Pancreas (tissue), 10 donors: ENCODE results near the gene ROR2. TPM values are rescaled to one million over a fixed set of nuclear protein-coding genes. Genes with fewer than 3 reads are reported as not detected.
A peak's percentile ranks its signal among the peaks of the same experiment; 100 is the strongest.

Experiments
- ATAC-seq, 4 donors: fragments of 200-7000 bp; cut with Tn5 transposase; one replicate each; pipeline versions ENCODE4 v1.8.0 to v1.9.1; 2020; ENCODE audit warnings: mild to moderate bottlenecking in 4 of 4, moderate library complexity in 4 of 4
- DNase-seq, 6 donors: peaks; one replicate each; pipeline ENCODE4 v3.0.0-alpha.2; 2020
- FAIRE-seq: peaks from 2 replicates; lab custom pipeline; 2012; peaks lifted over from hg19 to GRCh38; lab: Jason Lieb, UNC
- H3K27ac ChIP-seq, 4 donors: fragments of 200-600 bp; sonication (generic); 1 replicate in 3 of 4; 2 replicates in 1 of 4; pipeline versions ENCODE4 v1.5.0 to v1.8.0; 2020
- H3K27me3 ChIP-seq, 4 donors: fragments of 200-600 bp; one replicate each; pipeline ENCODE4 v1.8.0; 2021
- H3K36me3 ChIP-seq, 3 donors: fragments of 200-600 bp; sonication (generic) in 1 of 3; one replicate each; pipeline versions ENCODE4 v1.5.0 to v1.8.0; 2020 to 2021
- H3K4me1 ChIP-seq, 3 donors: fragments of 200-600 bp; one replicate each; pipeline ENCODE4 v1.8.0; 2021
- H3K4me3 ChIP-seq, 4 donors: fragments of 200-600 bp; sonication (generic) in 2 of 4; one replicate each; pipeline versions ENCODE4 v1.5.0 to v1.8.0; 2020 to 2021
- H3K9me3 ChIP-seq, 4 donors: fragments of 200-600 bp; one replicate each; pipeline ENCODE4 v1.8.0; 2021
- WGBS, 2 donors: extraction: QIAGEN DNeasy Blood & Tissue Kit; methylation state at CpG; one replicate each; pipeline ENCODE4 v1.1.7; 2013; 5-methylcytosine and 5-hydroxymethylcytosine counted together
- intact Hi-C, 3 donors: fragments of 100-400 bp; cut with DNase I; formaldehyde crosslinking; loops; one replicate each; pipeline versions ENCODE4 v1.11.1 to v1.14.2; 2022
- polyA plus RNA-seq, 2 donors: library from polyadenylated mRNA; stranded (reverse); fragments of 200-250 nt; gene quantifications; one replicate each; pipeline ENCODE4 v1.2.3, GENCODE V29; 2013
- total RNA-seq, 6 donors: library from RNA; stranded (reverse); fragmentation: NEBNext Ultra II Directional in 4 of 6; extraction: Animal tissue kit (Norgen Biotek cat#: 25700) in 4 of 6; gene quantifications; one replicate each; pipeline versions ENCODE4 v1.2.1 to v1.2.4, GENCODE V29; 2021 to 2023
- TF ChIP-seq, protein P1 (sequence below), 4 donors: fragments of 200-600 bp; sonication (generic) in 3 of 4; IDR thresholded peaks; one replicate each; pipeline versions ENCODE4 v1.5.0 to v1.8.0; 2021; ENCODE audit warnings: antibody characterized with exemption in 4 of 4
- donor health status: healthy with polysubstance abuse.
- donor health status: DM: no; HTN: no; CAD: no; lungs with moderate emphysema.
- donor health status: DM: no; HTN: no; CAD: no.
- donor health status: control.
- donor health status: control.
- donor health status: Bipolar disorder and iron deficiency.
- donor health status: DM: yes; HTN: yes; CAD: no.
- donor health status: DM: no; HTN: no; CAD: no.
- donor health status: DM: no; HTN: no; CAD: no.
- donor health status: DM: yes; HTN: yes; CAD: no.

Gene ROR2
- total and polyA plus RNA-seq, 8 donors = 0.67 to 6.3 (median 1.2) TPM

DNA sequence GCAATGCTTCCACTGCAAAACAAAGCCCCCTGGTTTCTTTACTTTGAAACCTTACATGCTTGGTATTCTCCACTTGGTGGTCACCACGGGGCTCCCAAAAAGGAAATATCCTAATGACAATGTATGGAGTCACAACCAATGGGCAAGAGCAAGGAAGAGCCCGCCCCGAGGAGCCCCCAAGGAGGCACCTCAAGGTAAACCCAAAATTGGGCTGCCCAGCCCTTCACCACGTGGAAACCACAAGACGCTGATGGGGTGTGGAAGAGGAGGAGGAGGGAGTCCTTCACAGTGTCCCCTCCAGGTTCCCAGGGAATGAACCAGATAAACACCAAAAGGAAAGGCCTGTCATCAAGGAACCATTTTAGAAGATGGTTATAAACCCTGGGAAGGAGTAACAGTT is 3.8 kb downstream of the ROR2 start:
- TF ChIP-seq, protein P1, sequence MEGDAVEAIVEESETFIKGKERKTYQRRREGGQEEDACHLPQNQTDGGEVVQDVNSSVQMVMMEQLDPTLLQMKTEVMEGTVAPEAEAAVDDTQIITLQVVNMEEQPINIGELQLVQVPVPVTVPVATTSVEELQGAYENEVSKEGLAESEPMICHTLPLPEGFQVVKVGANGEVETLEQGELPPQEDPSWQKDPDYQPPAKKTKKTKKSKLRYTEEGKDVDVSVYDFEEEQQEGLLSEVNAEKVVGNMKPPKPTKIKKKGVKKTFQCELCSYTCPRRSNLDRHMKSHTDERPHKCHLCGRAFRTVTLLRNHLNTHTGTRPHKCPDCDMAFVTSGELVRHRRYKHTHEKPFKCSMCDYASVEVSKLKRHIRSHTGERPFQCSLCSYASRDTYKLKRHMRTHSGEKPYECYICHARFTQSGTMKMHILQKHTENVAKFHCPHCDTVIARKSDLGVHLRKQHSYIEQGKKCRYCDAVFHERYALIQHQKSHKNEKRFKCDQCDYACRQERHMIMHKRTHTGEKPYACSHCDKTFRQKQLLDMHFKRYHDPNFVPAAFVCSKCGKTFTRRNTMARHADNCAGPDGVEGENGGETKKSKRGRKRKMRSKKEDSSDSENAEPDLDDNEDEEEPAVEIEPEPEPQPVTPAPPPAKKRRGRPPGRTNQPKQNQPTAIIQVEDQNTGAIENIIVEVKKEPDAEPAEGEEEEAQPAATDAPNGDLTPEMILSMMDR (IDR thresholded peaks at IDR 0.05) = no peak
- Histone ChIP-seq H3K9me3 (no peaks in the 10 kb centered on the region), H3K27ac (no peak overlapping the region), H3K36me3 (no peaks in the 10 kb centered on the region), H3K4me3 (no peak overlapping the region), H3K27me3 (peaks cover 0 to 10% (median 3%) of the 10 kb centered on the region in 4 donors), H3K4me1 (peaks cover 0 to 16% (median 3%) of the 10 kb centered on the region in 3 donors)
- FAIRE-seq (no peak), DNase-seq (no peak), ATAC-seq (no peak)
- WGBS, 2 donors = 77 to 80% methylated on average over 5 of the region's 5 CpGs
- intact Hi-C loops = no loop called here

DNA sequence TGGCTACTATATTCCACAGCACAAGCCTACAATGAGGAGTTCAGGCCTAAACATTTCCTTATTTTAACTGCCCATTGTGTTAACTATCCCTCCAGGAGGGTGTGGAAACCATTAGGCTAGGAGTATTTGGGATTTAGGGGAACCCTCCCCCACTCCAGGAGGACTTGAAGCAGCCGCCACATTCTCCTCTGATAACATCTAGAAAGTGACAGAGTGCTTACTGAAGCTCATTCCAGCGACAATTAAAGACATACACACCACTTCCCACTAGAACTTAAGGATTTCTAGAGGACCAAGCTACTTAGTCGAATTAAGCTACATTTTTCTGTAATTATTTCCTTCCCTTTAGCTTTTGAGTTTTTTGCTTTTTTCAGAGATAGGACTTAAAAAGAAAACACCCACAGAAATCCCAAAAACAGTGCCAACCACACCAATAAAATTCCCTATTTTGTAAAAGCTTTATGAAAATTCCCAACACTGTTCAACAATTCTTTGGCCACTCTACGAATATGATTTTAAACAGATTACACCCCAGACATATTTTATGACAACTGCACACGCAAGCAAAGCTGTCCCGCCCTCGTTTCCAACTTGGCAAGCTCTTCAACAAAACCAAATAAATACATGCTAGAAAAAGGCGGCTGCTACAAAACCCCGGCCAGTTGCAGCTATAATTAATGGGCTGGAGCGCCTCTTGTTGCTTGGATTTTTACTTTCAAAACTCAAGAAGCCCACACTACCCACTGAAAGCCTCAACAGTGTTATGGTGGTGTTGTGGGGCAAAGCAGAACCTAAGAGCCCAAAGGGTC is 4.5 kb downstream of the ROR2 start:
- Histone ChIP-seq H3K9me3 (no peaks in the 10 kb centered on the region), H3K4me3 (no peak overlapping the region), H3K27ac (no peak overlapping the region), H3K27me3 (peaks cover 0 to 10% (median 3%) of the 10 kb centered on the region in 4 donors), H3K36me3 (no peaks in the 10 kb centered on the region), H3K4me1 (peaks cover 0 to 16% (median 3%) of the 10 kb centered on the region in 3 donors)
- 10 to 12% methylated on average over 10 of the region's 10 CpGs for WGBS, 2 donors
- DNase-seq (peak in 1 of 6 donors; percentile 5), ATAC-seq (peak in 3 of 4 donors; percentile 15 to 34 (median 17)), FAIRE-seq (peak; percentile 89)
- intact Hi-C loops = no loop called here
- TF ChIP-seq, protein P1 (IDR thresholded peaks at IDR 0.05) = no peak

DNA sequence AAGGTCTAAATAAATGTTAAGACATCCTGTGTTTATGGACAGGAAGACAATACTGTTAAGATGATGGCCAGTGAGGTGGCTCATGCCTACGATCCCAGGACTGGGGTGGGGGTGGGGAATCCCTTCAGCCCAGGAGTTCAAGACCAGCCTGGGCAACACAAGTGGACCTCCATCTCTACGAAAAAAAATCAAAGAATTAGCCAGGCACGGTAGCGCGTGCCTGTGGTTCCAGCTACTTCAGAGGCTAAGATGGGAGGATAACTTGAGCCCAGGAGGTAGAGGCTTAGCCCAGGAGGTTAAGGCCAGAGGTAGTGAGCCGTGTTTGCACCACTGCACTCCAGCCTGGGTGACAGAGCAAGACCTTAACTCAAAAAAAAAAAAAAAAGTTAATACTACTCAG is 5.3 kb downstream of the ROR2 start:
- Histone ChIP-seq H3K27ac (no peak overlapping the region), H3K9me3 (no peaks in the 10 kb centered on the region), H3K27me3 (peaks cover 0 to 10% (median 3%) of the 10 kb centered on the region in 4 donors), H3K36me3 (no peaks in the 10 kb centered on the region), H3K4me3 (no peak overlapping the region), H3K4me1 (peaks cover 0 to 16% (median 3%) of the 10 kb centered on the region in 3 donors)
- FAIRE-seq (no peak), ATAC-seq (no peak), DNase-seq (no peak)
- 75 to 84% methylated on average over 6 of the region's 6 CpGs for WGBS, 2 donors
- intact Hi-C loops = no loop called here
- TF ChIP-seq, protein P1 (IDR thresholded peaks at IDR 0.05) = no peak

DNA sequence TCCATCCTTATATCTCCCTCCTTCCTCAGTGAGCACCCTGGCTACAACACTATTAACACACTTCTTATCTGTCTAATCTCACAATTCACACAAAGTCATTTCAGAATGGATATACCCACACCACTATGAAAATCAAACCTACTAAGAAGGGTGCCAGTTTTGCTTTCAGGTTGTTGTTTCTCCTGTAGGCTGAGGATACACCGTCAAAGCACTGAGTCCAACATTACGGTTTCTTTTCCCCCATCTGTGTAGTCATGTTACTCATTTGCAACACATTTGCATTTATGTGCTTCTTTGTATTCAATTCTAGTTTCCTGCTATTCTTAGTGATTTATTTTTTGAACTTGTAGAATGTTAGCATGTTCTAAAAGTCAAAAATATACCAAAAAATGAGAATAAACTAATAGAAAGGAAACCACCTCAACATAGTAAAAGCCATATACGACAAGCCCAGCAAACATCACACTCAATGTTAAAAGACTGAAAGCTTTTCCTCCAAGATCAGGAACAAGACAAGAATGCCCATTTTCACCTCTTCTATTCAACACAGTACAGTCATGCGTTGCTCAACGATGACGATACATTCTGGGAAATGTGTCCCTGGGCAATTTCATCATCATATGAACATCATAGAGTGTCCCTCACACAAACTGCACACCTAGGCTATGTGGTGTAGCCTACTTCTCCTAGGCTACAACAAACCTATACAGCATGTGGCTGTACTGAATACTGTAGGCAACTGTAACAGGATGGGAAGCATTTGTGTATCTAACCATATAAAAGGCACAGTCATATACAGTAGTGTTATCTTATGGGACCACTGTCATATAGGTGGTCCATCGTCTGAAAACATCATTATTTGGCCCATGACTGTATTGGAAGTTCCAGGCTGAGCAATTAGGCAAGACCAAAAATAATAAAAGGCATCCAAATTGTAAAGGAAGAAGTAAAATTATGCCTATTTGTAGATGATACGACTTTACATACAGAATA is 6.3 kb downstream of the ROR2 start:
- no peaks in the 10 kb centered on the region for H3K36me3 ChIP-seq
- no peak overlapping the region for H3K4me3 ChIP-seq
- ATAC-seq (no peak), FAIRE-seq (no peak), DNase-seq (no peak)
- TF ChIP-seq, protein P1 (IDR thresholded peaks at IDR 0.05) = no peak
- WGBS, 2 donors = 86 to 94% methylated on average over 8 of the region's 8 CpGs
- H3K27ac ChIP-seq = no peak overlapping the region
- H3K27me3 ChIP-seq = peaks cover 0 to 4% (median 0%) of the 10 kb centered on the region in 4 donors
- intact Hi-C loops = no loop called here
- no peaks in the 10 kb centered on the region for H3K9me3 ChIP-seq
- peaks cover 0 to 9% (median 0%) of the 10 kb centered on the region in 3 donors for H3K4me1 ChIP-seq
